Bone marrow (tissue), 2 donors: Measurements from ENCODE around the gene GNAQ.
"Not testable (repeated sequence)": the region's sequence is repeated elsewhere in the genome, so short reads cannot be mapped to it uniquely, and the experiment has no call there.

Experiments
- DNase-seq, 2 donors: peaks; one replicate each; lab custom pipeline; 2025; lab: John Stamatoyannopoulos, UW

Gene GNAQ

GRCh38 chr9:77690723-77691122, 340.9 kb downstream of the GNAQ start:
- not testable (repeated sequence) for DNase-seq

DNA sequence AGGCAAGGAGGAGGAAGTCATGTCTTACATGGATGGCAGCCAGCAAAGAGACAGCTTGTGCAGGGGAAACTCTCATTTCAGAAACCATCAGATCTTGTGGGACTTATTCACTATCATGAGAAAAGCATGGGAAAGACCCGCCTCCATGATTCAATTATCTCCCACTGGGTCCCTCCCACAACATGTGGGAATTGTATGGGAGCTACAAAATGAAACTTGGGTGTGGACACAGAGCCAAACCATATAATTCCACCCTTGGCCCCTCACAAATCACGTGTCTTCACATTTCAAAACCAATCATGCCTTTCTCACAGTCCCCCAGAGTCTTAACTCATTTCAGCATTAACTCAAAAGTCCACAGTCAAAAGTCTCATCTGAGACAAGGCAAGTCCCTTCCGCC, 341.5 kb downstream of the GNAQ start:
- not testable (repeated sequence) for DNase-seq

DNA sequence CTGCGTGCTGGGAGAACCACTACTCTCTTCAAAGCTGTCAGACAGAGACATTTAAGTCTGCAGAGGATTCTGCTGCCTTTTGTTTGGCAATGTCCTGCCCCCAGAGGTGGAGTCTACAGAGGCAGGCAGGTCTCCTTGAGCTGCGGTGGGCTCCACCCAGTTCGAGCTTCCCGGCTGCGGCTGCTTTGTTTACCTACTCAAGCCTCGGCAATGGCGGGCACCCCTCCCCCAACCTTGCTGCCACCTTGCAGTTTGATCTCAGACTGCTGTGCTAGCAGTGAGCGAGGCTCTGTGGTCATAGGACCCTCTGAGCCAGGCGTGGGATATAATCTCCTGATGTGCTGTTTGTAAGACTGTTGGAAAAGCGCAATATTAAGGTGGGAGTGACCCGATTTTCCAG, 343.9 kb downstream of the GNAQ start:
- not testable (repeated sequence) for DNase-seq

GRCh38 chr9:77680581-77680980, 351.0 kb downstream of the GNAQ start:
- DNase-seq, result no peak

DNA sequence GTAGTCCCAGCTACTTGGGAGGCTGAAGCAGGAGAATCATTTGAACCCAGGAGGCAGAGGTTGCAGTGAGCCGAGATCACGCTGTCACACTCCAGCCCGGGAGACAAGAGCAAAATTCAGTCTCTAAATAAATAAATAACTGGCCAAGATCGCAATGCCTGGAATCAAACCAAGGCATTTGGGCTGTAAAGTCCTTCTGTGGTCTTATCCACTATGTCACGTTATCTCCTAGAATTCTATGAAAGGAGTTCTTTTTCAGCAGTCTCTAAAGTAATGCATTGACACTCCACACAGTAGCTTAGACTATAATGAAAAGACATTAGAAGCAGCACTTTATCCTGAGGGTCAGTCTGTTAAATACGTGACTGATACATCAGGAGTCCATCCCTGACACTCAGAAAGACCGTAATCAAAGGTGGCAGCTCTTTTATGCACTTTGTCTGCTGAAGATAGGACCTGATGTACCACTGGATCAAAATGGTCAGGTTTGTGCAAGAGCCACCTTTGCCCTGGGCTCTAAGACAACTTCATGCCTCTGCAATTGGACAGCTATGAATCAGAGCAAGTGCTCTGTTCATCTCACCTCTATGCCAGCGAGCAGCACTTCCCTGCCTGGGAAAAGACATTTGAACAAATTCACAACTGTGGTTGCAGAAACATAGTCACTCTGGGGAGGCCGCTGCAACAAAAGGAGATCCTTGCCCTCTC, 351.8 kb downstream of the GNAQ start:
- no peak for DNase-seq

DNA sequence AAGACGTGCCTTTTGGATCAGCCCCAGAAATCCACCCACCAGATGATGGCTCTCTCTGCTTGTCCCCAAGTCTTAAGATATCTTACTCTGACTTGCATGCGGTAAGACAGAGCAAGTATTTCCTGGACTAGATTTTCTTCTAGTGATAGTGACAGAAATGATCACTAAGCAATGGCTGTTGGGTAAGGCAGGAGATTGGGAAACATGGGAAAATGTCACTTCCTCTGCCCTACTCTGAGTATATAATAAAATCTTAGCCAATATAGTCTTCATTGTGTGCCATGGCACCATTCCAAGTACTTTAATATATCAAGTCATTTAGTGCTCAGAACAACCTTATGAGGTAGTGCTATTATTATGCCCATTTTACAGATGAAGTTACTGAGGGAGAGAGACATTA, 352.5 kb downstream of the GNAQ start:
- DNase-seq, result no peak

DNA sequence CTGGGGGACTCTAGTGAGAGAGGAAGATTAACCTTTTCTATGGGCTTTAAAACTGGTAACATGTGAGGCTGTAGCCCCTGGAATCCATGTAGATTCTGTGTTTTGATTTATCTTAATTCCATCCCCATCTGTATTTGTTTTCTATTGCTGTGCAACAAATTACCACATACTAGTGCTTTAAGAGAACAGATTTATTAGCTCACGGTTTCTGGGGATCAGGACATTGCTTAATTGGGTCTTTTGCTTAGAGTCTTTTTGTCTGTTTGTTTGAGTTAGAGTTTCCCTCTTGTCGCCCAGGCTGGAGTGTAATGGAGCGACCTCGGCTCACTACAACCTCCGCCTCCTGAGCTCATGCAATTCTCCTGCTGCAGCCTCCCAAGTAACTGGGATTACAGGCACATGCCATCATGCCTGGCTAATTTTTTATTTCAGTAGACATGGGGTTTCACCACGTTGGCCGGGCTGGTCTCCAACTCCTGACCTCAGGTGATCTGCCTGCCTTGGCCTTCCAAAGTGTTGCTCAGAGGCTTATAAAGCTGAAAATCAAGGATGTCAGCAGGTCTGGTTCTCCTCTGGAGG, 353.6 kb downstream of the GNAQ start:
- no peak for DNase-seq

DNA sequence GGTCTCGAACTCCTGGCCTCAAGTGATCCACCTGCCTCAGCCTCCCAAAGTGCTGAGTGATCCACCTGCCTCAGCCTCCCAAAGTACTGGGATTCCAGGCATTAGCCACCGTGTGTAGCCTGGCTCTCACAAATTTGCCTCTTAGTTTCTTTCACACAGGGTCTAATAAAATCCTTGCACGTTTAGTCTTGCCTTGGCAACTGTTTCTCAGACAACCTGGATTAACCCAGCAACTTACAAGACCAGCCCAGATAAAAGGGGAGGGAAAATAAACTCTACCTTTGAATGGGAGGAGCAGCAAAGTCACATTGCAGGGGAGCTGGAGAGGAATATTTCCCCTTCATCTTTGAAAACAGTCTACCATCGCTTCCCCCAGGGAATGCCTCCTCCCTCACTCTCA, 354.2 kb downstream of the GNAQ start:
- no peak for DNase-seq

DNA sequence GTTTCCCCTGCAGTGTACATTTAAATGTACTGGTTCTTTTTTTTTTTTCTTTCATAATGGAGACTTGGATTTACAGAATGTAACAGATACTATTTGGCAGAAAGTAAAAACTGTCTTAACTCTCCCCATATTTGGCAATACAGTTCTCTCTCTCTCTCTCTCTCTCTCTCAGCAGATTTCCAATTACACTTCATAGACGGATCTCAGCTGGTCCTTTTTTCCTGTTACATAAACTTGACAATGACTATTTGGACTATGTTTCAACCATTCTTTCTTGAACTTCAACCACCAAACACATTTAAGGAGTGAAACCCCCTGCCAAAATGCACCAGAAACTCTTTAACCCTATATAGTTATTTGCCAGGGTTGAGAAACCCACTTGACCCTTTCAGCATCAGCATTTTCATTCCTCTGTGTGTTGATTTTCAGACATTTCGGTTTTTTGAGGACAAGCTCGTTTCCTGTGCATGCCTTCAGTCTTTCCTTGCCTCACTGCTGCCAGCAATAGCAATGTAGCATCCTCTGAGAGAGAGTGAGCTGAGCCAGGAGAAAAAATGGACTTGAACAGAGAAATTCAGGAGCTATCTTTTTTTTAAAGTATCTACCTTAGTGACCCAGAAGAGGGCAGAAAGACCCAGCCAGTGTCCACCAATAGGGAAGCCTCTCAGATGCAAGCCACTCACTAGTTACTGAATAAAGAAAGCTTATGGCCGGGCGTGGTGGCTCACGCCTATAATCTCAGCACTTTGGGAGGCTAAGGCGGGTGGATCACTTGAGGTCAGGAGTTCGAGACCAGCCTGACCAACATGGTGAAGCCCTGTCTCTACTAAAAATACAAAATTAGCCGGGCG, 357.4 kb downstream of the GNAQ start:
- no peak for DNase-seq

- DNase-seq, result no peak
These were observed 359.4 kb downstream of the GNAQ start for GRCh38 chr9:77672183-77672582.

- no peak for DNase-seq
These were observed 364.5 kb downstream of the GNAQ start for GRCh38 chr9:77667151-77667550.
